Measurements from ENCODE around the gene CAPZB.

CAPZB gene

GRCh38 chr1:19319196-19319595, 166.1 kb downstream of the CAPZB start:
- TF ChIP-seq EZH2 (optimal IDR thresholded peaks at IDR 0.05; ENCODE audit: low read depth, low read length) (no peak), CTCF (IDR thresholded peaks at IDR 0.05; ENCODE audit: low read length) (no peak), EZH2phosphoT487 (IDR thresholded peaks at IDR 0.05; ENCODE audit: low read length) (no peak)
- Histone ChIP-seq H4K20me1 (ENCODE audit: insufficient read depth, low read length) (no peaks in the 10 kb centered on the region), H3K4me2 (ENCODE audit: low read depth, low read length) (no peak overlapping the region), H3K79me2 (ENCODE audit: low read length) (no peaks in the 10 kb centered on the region), H3K9me2 (replicated peaks; ENCODE audit: insufficient read depth, low read length) (no peaks in the 10 kb centered on the region), H3F3A (ENCODE audit: insufficient read depth, low read length) (no peaks in the 10 kb centered on the region), H2AFZ (ENCODE audit: low read length) (no peak overlapping the region), H3K36me3 (replicated peaks; ENCODE audit: insufficient read depth, low read length) (no peaks in the 10 kb centered on the region), H3K9ac (ENCODE audit: low read length) (no peak overlapping the region), H3K4me3 (ENCODE audit: low read length) (no peak overlapping the region), H3K4me1 (ENCODE audit: low read length) (no peaks in the 10 kb centered on the region), H3K9me3 (replicated peaks; ENCODE audit: insufficient read depth, low read length) (no peaks in the 10 kb centered on the region), H3K27me3 (replicated peaks; ENCODE audit: insufficient read depth, low read length) (no peaks in the 10 kb centered on the region), H3K27ac (ENCODE audit: low read length) (no peak overlapping the region)
- no peak for DNase-seq

- H3K4me1 ChIP-seq (ENCODE audit: low read length) = 0 out of 2 replicates have a peak, but pooled peaks cover 6% of the 10 kb centered on the region
Observed at GRCh38 chr1:19317126-19317910, 168.0 kb downstream of the CAPZB start.

GRCh38 chr1:19315378-19316198, 169.8 kb downstream of the CAPZB start:
- TF ChIP-seq EZH2phosphoT487 (IDR thresholded peaks at IDR 0.05; ENCODE audit: low read length) (no peak), CTCF (IDR thresholded peaks at IDR 0.05; ENCODE audit: low read length) (no peak), EZH2 (optimal IDR thresholded peaks at IDR 0.05; ENCODE audit: low read depth, low read length) (no peak)
- Histone ChIP-seq H3K4me2 (ENCODE audit: low read depth, low read length) (no peak overlapping the region), H3K4me1 (ENCODE audit: low read length) (peaks cover 14% of the 10 kb centered on the region; the same call in 1 of the 2 replicates), H3K4me3 (ENCODE audit: low read length) (no peak overlapping the region), H3K9me3 (replicated peaks; ENCODE audit: insufficient read depth, low read length) (no peaks in the 10 kb centered on the region), H3F3A (ENCODE audit: insufficient read depth, low read length) (no peaks in the 10 kb centered on the region), H3K27me3 (replicated peaks; ENCODE audit: insufficient read depth, low read length) (no peaks in the 10 kb centered on the region), H3K9me2 (replicated peaks; ENCODE audit: insufficient read depth, low read length) (no peaks in the 10 kb centered on the region), H3K9ac (ENCODE audit: low read length) (no peak overlapping the region), H3K79me2 (ENCODE audit: low read length) (peaks cover 16% of the 10 kb centered on the region), H2AFZ (ENCODE audit: low read length) (no peak overlapping the region), H3K27ac (ENCODE audit: low read length) (no peak overlapping the region), H4K20me1 (ENCODE audit: insufficient read depth, low read length) (no peaks in the 10 kb centered on the region), H3K36me3 (replicated peaks; ENCODE audit: insufficient read depth, low read length) (no peaks in the 10 kb centered on the region)
- no peak for DNase-seq

More at GRCh38 chr1:19317126-19317910, 168.0 kb downstream of the CAPZB start:
- no peak overlapping the region for H3K27ac ChIP-seq (ENCODE audit: low read length)
- no peaks in the 10 kb centered on the region for H3K9me3 ChIP-seq (replicated peaks; ENCODE audit: insufficient read depth, low read length)
- H3K9ac ChIP-seq (ENCODE audit: low read length) = no peak overlapping the region
- no peak overlapping the region for H2AFZ ChIP-seq (ENCODE audit: low read length)
- no peaks in the 10 kb centered on the region for H3K36me3 ChIP-seq (replicated peaks; ENCODE audit: insufficient read depth, low read length)
- H3F3A ChIP-seq (ENCODE audit: insufficient read depth, low read length) = no peaks in the 10 kb centered on the region
- no peaks in the 10 kb centered on the region for H3K27me3 ChIP-seq (replicated peaks; ENCODE audit: insufficient read depth, low read length)
- no peaks in the 10 kb centered on the region for H4K20me1 ChIP-seq (ENCODE audit: insufficient read depth, low read length)
- H3K9me2 ChIP-seq (replicated peaks; ENCODE audit: insufficient read depth, low read length) = no peaks in the 10 kb centered on the region
- DNase-seq = no peak
- H3K79me2 ChIP-seq (ENCODE audit: low read length) = 0 out of 2 replicates have a peak, but pooled peaks cover 4% of the 10 kb centered on the region
- no peak for TF ChIP-seq EZH2phosphoT487 (IDR thresholded peaks at IDR 0.05; ENCODE audit: low read length)
- no peak for TF ChIP-seq CTCF (IDR thresholded peaks at IDR 0.05; ENCODE audit: low read length)
- no peak for TF ChIP-seq EZH2 (optimal IDR thresholded peaks at IDR 0.05; ENCODE audit: low read depth, low read length)
- H3K4me2 ChIP-seq (ENCODE audit: low read depth, low read length) = no peak overlapping the region
- no peak overlapping the region for H3K4me3 ChIP-seq (ENCODE audit: low read length)
